NCI-H2107 treated with DMSO at 0.1 percent for 48 hours (cell line): ENCODE measurements around the gene CDIPT.
A peak's percentile ranks its signal among the peaks of the same experiment; 100 is the strongest.
"Not testable (repeated sequence)": the region's sequence is repeated elsewhere in the genome, so short reads cannot be mapped to it uniquely, and the experiment has no call there.

Experiments
- DNase-seq: peaks from one replicate; lab custom pipeline; 2025; ENCODE audit not compliant: unreplicated experiment; lab: John Stamatoyannopoulos, UW

CDIPT gene

DNA sequence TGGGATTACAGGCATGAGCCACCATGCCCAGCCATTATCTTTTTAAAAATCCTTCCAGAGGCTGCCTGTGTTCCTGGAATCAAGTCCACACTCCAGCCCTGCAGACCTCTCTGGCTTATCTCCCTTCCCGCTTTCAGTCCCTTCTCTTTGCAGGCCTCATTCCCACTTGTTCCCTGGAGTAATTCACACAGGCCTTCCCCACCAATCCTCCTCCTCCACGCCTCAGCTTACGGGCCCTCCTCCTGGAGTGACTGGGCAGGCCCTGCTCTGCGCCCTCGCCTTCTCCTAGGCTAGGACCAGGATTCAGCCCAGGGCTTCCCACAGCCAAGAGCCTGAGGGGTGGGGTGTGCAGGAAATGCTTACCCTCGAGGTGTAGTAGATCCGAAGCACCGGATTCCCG, 2.8 kb downstream of the CDIPT start:
- DNase-seq = no peak

DNA sequence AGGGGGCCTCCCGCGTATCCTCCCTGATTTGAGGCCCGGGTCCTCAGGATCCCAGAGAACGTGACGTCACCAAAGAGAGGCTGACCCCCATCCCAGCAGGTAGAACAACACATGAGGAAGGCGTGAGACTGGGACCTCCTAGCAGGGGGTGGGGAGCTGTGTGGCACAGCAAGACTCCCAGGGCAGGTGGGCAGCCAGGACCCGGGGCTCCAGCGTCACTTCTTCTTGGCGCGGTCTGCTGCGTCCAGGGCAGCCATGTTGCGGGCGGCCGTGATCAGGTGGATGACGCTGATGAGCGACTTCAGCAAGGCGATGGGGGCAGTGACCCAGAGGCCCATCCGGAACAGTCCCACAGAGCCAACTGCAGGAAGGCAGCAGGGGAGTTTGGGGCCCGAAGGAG, 4.1 kb downstream of the CDIPT start:
- DNase-seq = no peak

DNA sequence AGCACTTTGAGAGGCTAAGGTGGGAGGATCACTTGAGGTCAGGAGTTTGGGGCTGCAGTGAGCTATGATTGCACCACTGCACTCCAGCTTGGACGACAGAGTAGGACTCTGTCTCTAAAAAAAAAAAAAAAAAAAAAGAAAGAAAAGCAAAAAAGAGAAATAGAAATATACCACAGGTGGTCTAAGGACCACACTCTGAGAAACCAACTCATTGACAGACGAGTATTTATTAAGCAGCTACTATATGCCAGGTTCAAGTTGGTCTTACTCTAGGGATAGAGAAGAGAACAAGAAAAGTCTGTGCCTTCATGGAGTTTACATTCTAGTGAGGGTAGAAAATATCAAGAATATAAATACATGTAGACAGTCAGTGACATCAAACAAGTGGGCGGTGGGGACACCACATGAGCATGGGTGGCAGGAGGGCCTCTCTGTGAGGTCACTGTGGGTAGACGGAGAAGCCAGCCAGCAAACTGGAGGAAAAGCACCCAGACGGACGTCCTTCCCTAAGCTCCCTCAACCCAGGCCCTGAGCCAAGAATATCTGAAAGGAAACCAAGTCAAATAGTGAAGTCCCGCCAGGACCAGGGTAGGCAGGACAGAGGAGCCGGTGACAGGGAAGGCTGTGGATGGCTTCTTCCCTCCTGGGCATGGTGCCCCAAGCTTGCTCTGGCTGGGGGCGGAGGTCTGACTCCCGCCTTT, 4.7 kb downstream of the CDIPT start:
- DNase-seq = no peak

DNA sequence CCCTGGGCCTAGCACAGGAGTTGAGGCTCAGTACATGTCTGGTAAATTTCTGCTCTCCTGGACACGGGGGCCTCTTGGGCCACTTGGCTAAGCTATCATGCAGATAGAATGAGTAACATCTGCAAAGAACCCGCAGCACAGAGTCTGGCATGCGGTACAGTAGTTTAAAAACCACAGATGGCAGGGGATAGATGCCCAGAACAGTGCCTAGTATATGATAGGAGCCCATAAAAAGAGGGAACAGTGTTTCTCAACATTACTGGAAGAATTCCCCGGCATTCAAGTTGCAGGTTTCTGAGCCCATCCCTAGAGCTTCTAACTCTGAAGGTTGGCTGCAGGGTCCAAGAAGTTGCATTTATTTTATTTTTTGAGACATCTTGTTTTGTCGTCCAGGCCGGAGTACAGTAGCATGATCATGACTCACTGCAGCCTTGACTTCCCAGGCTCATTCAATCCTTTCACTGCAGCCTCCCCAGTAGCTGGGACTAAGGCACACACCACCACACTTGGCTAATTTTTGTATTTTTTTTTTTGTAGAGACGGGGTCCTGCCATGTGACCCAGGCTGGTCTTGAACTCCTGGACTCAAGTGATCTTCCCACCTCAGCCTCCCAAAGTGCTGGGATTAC, 5.8 kb downstream of the CDIPT start:
- DNase-seq = no peak

DNA sequence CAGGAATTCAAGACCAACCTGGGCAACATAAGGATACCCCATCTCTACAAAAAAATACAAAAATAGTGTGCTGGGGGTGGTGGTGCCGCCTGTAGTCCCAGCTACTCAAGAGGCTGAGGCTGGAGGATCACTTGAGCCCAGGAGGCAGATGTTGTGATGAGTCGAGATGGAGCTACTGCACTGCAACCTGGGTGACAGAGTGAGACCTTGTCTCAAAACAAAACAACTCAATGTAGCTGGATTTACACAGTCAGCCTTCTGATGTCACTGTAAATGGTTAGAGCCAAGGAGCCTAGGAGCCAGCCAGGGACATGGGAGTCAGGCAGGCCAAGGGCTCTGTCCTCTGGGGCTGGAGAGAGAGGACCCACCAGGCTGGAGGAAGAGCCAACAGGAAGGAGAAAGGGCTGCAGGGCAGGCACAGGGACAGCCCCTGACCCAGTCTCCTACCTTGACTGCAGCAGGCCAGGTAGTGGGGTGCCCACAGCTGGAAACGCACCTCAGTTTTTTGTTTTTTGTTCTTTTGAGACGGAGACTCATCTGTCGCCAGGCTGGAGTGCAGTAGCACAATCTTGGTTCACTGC, 8.4 kb downstream of the CDIPT start:
- no peak for DNase-seq

DNA sequence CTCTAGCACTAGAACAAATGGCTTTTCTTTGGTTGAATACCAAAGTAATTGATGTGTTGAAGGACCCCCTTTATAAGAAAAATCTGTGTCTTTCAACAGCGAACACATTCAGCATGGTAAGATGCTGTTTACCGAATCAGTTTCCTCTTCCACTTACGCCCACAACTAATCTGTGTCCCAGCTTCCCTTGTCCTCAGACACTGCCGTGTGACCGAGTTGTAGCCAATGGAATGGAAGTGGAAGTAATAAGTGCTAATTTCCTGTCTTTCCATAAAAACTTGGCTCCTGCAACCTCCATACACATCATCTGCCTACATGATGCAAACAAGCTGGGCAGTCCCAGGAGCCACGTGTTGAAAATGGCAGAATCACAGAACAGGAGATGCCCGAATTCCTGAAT, 10.4 kb downstream of the CDIPT start:
- no peak for DNase-seq

DNA sequence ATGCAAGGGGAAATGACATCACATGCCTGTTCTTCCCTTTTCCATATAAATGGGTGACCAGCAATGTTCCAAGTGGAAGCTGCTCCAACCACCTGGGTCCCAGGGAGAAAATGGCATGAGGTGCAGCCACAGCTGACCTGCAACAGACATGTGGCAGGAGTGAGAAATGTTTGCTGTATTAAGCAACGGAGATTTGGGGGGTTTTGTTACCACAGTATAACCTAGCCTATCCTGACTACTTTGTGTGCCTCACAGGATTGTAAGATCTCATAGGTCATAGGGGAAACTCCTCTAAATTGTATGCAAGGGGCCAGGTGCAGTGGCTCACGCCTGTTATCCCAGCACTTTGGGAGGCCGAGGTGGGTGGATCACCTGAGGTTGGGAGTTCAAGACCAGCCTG, 12.0 kb downstream of the CDIPT start:
- no peak for DNase-seq

DNA sequence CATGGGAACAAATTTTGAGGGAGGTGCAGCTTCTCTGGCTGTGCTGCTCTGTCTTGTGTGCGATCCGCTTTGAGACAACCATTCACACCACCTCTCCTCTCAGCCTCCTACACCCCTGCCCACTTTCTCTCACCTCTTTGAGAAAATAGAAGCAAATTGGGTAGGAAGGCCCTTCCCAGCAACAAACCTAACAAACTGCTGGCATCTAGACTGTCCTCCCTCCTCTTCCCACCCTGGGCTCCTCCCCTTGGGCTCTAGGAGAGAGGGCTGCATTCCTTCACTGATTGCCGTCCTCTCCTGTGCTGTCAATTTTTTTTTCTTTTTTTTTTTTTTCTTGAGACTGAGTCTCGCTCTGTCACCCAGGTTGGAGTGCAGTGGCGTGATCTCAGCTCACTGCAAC, 13.5 kb downstream of the CDIPT start:
- DNase-seq = no peak

DNA sequence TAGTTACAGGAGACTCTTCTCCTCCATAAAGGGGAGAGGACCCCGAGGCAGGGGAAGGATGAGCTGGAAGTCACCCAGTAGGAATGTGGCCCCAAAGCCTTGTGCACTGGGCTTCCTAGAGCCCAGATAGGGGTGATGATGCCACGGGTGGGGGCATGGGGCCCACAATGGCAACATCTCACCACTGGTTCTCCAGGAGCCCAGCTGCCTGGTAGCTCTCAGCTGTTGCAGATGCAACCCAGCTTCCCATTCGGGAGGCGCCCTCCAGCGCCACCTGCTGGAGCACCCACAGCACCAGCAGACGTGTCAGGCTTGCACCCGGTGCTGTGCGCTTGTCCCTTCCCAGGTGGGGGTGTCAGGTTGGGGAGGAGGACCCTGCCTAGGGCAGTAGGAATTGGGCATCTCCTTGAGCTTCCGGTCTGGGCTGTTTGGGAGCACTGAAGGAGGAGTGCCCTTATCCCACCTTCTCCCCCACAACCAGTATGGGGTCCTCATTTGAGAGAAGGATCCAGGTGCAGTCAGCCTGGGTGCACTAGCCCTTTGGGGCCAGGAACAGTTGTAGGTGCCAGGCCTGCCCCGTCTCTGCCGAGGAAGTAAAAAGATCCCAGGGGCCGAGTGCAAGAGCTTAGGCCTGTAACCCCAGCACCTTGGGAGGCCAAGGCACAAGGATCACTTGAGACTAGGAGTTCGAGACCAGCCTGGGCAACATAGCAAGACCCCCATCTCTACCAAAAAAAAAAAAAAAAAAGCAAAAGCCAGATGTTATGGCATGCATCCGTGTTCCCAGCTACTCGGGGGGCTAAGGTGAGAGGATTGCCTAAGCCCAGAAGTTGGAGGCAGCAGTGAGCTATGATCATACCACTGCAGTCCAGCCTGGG, 14.4 kb downstream of the CDIPT start:
- peak; percentile 32 for DNase-seq

DNA sequence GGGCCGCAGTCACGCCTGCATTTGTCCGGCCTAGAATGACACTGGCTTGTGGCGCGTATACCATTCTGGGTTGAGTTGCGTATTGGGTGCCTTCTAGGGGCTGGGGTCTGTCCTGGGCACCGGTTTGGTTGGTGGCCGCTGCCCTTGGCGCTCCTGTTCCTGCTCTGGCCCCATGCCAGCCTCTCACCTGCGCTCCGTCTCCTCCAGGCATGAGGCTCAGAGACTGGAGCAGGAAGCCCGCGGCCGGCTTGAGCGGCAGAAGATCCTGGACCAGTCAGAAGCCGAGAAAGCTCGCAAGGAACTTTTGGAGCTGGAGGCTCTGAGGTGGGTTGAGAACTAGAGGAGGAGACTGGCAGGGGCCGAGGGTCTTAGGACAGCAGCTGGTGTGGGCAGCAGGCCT, 17.4 kb downstream of the CDIPT start:
- no peak for DNase-seq

DNA sequence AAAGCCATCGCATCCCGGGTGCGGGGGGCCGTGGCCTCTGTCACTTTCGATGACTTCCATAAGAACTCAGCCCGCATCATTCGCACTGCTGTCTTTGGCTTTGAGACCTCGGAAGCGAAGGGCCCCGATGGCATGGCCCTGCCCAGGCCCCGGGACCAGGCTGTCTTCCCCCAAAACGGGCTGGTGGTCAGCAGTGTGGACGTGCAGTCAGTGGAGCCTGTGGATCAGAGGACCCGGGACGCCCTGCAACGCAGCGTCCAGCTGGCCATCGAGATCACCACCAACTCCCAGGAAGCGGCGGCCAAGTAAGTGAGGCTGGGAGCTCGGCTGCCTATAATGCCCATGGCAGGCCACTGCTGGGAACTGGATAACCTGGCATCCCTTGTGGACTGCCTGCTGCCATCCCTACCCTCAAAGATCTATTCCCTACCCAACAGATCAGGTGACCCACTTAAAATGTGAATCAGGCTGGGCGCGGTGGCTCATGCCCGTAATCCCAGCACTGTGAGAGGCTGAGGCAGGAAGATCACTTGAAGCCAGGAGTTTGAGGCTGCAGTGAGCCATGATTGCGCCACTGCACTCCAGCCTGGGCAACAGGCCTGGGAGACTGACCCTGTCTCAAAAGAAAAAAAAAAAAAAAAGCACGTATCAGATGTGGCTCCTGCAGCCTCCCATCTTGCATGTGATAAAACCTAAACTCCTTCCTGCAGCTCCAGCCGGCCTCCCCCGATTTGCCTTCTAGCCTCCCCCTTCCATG, 18.3 kb downstream of the CDIPT start:
- DNase-seq = peak; percentile 8

DNA sequence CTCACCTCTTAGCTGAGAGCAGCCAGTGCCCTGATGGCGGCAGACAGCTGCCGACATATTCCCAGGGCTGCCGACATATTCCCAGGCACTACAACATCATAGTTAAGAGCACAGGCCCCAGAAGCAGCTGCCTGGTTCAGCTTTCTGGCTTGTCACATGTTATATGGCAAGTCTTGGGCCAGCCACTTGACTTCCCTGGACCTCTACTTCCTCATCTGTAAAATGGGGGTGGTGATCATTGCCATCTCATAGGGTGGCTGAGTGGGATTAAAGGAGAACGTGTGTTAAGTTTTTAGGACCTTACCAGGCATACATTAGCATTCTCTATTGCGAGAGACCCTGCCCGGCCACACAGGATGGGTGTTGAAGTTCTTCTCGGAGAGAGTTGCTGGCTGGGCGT, 19.1 kb downstream of the CDIPT start:
- no peak for DNase-seq

DNA sequence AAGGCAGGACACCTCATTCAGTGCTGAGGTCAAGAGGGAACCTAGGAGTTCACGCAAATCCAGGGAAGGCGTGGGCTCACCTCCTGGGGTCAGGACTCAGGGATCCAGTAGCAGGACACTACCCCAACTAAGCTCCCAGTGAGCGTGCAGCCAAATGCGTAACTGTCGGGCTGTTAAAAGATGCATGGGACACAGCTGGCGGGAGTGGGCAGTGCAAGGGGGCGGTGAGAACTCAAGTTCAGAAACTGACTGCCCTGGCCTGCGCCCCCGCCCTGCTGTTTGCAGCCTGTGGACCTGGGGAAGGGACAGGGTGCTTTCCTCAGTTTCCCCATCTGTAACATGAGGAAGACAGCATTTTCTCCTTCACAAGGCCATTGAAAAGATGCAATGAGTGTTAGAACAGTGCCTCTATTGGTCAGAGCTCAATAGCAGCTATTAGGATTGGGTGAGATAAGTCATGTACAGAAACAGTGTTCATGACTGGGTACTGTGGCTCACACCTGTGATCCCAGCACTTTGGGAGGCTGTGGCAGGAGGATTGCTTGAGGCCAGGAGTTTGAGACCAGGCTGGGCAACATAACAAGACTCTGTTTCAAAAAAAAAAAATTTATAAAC, 20.2 kb downstream of the CDIPT start:
- DNase-seq = no peak

DNA sequence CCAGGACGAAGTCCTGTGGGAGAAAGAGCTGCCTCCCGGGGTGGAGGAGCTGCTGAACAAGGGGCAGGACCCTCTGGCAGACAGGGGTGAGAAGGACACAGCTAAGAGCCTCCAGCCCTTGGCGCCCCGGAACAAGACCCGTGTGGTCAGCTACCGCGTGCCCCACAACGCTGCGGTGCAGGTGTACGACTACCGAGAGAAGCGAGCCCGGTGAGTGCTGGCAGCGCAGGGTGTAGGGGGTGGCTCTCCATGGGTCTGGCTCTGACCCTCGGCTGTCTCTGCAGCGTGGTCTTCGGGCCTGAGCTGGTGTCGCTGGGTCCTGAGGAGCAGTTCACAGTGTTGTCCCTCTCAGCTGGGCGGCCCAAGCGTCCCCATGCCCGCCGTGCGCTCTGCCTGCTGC, 21.4 kb downstream of the CDIPT start:
- DNase-seq = no peak

DNA sequence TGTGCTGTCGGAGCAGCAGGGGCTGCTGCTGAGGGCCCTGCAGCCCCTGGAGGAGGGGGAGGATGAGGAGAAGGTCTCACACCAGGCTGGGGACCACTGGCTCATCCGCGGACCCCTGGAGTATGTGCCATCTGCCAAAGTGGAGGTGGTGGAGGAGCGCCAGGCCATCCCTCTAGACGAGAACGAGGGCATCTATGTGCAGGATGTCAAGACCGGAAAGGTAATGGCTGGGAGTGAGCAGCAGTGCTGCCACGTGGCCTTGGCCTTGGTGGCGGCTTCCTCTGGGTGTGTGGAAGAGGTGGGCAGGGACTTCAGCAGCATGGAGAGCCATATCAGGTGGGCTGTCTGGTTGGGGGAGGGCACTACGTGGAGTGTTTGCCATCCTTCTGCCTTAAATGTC, 22.8 kb downstream of the CDIPT start:
- no peak for DNase-seq

DNA sequence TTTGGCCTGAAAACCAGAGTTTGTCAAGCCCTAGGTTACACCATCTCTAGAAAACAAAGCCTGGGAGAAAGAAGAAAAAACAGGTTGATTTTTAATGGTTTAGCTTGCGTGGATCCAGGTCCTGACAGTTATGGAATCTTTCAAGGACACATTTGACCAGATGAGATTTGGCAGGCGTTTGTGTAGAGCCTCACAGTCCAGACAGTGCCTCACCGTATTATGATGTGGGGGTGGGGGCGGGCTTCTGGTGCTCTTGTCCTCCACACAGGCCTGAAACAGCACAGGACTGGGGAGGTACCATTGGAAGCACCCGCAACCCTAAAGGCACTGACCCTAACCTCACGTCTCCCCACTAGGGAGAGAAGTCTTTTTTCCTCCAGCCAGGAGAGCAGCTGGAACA, 23.2 kb downstream of the CDIPT start:
- DNase-seq = no peak

DNA sequence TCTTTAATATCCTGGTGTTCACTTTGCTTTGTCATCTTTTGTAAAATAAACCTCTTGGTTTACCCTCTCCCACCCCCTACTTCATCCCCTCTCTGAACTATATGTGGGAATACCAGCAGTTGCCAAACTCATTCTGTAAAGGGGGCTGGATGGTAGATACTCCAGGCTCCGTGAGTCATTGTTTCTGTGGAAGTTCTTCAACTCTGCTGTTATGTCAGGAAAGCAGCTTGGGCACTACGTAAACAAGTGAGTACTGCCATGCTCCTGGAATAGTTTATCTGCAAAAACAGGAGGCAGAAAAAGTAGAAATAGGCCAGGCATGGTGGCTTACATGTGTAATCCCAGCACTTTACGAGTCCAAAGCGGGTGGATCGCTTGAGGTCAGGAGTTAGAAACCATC, 25.2 kb downstream of the CDIPT start:
- no peak for DNase-seq

DNA sequence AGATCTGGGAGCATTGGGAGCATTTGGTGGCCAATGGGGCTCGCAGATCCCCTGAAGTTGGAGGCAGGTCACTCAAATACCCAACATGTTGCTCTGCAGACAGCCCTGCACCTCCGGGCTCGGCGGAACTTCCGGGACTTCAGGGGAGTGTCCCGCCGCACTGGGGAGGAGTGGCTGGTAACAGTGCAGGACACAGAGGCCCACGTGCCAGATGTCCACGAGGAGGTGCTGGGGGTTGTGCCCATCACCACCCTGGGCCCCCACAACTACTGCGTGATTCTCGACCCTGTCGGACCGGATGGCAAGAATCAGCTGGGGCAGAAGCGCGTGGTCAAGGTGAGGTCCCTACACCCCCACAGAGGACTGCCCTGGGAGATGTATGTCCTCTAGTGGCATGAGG, 26.4 kb downstream of the CDIPT start:
- DNase-seq = no peak

DNA sequence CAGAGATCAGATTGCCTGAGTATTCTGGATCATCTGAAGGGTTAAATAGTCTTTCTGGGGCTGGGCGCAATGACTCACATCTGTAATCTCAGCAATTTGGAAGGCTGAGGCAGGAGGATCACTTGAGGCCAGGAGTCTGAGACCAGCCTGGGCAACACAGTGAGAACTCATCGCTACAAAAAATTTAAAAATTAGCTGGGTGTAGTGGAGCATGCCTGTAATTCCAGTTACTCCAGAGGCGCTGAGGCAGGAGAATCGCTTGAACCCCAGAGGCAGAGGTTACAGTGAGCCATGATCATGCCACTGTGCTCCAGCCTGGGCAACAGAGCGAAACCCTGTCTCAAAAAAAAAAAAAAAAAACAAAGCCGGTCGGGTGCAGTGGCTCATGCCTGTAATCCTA, 27.1 kb downstream of the CDIPT start:
- DNase-seq = no peak

DNA sequence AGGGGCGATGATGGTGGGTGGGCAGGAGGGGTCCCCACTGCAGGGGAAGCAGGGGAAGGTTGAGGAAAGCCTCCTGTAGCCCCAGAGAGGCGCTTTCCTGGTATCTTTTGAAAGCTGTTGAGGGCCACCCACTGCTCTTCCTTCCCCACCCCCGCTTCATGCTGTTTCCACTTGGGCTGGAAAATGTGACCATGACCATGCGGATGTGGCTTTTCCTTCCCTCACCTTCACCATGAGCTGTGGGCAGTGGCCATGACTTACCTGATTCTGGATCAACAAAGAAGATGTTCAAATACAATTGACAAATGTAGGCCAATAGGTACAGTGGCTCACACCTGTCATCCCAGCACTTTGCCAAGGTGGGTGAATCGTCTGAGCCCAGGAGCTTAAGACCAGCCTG, 28.9 kb downstream of the CDIPT start:
- no peak for DNase-seq

DNA sequence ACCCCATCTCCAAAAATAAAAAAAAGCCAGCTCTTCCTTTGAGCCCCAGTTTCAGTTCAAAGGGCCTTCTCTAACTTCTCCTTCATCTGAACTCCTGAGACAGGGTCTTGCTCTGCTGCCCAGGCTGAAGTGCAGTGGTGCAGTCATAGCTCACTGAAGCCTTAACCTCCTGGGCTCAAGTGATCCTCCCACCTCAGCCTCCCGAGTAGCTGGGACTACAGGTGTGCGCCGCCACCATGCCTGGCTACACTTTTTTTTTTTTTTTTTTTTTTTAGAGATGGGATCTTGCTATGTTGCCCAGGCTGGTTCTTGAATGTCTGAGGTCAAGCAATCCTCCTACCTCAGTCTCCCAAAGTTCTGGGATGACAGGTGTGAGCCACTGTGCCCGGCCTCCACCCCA, 29.8 kb downstream of the CDIPT start:
- DNase-seq = not testable (repeated sequence)
